NCI-H146 treated with DMSO at 0.1 percent for 48 hours (cell line): Measurements from ENCODE around the gene SCYL2.

Source experiments
- DNase-seq: peaks from one replicate; lab custom pipeline; 2025; ENCODE audit not compliant: unreplicated experiment; lab: John Stamatoyannopoulos, UW

SCYL2 gene

DNA sequence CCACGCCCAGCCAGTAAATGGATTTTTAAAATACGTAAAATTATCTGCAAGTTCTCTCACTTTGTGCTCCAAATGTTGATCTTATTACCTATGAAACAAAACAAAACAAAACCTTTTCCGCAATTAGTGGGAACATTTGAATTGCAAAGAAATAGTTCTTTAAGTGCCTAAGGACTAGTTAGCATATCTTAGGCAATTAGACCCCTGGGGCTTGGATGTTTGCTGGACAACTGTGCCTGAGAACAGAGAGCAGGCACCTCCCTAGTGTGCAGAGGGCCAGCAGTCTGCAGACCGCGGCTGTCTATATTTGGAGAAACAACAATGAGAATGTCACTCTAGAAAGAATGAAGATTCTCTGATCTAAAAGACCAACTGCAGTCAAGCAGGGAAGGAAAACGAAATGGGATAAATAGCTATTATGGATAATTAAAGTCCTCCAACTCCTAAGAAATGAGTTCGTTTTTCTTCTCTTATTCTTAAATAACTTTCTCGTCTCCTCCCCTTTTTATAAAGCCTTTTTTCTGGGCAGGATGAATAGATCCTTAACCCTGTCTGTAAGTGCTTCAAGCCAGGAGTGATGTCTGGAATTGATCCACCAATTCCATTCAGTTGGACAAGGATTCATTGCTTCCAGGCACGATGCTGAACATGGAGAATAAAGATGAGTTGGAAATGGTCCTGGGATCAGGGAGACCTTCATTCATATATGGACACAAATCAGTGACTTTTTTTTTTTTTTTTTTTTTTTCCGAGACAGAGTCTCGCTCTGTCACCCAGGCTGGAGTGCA lies 106.1 kb downstream of the SCYL2 start:
- peak; percentile 27 for DNase-seq

GRCh38 chr12:100375038-100375735 lies 108.2 kb downstream of the SCYL2 start:
- no peak for DNase-seq

- no peak for DNase-seq
Observed at GRCh38 chr12:100376161-100376560, 109.2 kb downstream of the SCYL2 start.

GRCh38 chr12:100381379-100381778 lies 114.4 kb downstream of the SCYL2 start:
- no peak for DNase-seq

DNA sequence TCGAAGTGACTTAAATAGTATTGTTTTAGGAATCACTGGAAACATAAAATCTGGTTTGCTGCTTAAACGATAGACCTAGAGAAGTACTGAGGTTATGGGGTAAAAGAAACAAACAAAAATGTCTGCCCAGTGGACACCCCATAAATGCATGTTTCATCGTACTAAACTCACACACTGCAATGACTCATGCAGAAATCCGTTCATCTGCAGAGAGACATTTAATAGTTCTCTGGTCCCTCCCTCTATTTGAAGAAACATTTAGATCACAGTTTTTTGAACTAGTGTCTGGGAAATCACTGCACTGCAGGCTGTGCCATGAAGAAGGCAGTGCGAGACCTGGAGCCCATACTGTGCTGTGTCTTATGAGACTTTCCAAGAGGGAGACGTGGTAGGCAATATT lies 115.4 kb downstream of the SCYL2 start:
- DNase-seq, result no peak

DNA sequence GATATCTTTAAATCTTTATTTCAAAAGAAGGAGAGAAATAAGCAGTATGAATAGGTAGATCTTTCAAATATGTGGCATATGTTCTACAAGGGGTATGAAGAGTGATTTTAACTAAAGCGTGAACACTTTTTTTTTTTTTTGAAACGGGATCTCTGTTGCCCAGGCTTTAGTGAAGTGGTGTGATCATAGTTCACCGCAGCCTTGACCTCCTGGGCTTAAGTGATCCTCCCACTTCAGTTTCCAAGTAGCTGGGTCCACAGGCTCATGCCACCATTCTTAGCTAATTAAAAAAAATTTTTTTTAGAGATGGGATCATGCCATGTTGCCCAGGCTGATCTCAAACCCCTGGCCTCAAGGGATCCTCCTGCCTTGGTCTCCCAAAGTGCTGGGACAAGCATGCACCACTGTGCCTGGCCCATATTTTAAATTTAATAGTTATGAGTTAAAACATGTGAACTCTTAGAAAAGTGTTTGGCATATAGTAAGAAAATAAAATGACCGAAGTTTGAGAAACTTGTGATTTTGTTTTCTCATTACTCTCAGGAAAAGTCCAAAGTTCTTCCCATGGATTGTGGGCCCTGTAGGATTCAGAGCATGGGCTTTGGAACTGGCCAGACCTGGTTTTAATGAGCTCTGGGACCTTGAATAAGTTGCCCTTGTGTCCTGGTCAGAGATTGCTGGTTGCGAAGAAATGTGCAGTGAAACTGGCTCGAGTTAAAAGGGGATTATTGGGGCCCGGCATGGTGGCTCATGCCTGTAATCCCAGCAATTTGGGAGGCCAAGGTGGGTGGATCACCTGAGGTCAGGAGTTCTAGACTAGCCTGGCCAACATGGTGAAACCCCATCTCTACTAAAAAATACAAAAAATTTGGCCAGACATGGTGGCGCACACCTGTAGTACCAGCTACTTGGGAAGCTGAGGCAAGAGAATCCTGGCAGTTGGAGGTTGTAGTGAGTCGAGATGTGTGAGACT lies 116.9 kb downstream of the SCYL2 start:
- DNase-seq, result no peak

GRCh38 chr12:100384559-100384935 lies 117.6 kb downstream of the SCYL2 start:
- no peak for DNase-seq

DNA sequence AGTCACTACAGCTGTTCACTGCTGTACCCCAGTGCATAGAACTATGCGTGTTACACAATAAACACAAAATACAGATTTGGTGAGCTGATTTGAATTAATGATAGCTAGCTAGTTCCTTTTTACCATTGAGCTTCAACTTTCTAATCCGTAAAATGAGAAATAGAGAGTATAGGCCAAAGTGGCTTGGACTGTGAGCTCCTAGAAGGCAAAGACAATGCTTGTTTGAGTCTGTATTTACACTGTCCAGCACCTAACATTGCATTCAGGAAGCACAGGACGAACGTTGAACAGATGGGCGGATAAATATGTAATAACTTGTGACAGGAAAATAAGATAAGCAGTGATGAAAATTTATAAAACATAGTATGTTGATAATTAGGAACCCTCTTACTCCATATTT lies 121.4 kb downstream of the SCYL2 start:
- no peak for DNase-seq
